AG04450 (cell line): ENCODE measurements around the gene IL15. TPM values are rescaled to one million over a fixed set of nuclear protein-coding genes. Genes with fewer than 3 reads are reported as not detected.

Experiments
- CTCF ChIA-PET: fragments of 300-600, 350-600 bp; formaldehyde crosslinking; extraction: SDS; loops from one replicate; lab custom pipeline; 2022; ENCODE audit warnings: antibody characterized with exemption, inconsistent platforms; lab: Charles Lee
- POLR2A ChIA-PET: fragments of 350-600 bp; formaldehyde crosslinking; extraction: SDS; loops from one replicate; lab custom pipeline; 2021; ENCODE audit warnings: antibody characterized with exemption, inconsistent platforms; lab: Yijun Ruan, JAX
- DNase-seq: peaks from one replicate; pipeline ENCODE4 v3.0.0-alpha.2; 2011; ENCODE audit warnings: low read depth, low spot score
- H3K27ac ChIP-seq: one replicate; pipeline ENCODE4 v1.5.1; 2012; ENCODE audit warnings: low read depth, low read length, control low read depth
- H3K27me3 ChIP-seq: one replicate; pipeline ENCODE4 v1.6.0; 2012; ENCODE audit warnings: low read length; ENCODE audit not compliant: control insufficient read depth, insufficient read depth
- H3K4me3 ChIP-seq: 2 replicates; pipeline ENCODE4 v1.5.1; 2011; ENCODE audit warnings: mild to moderate bottlenecking, low read depth, low read length, control low read depth
- H3K9me3 ChIP-seq: 2 replicates; pipeline ENCODE4 v1.5.1; 2012; ENCODE audit warnings: low read length; ENCODE audit not compliant: control insufficient read depth, insufficient read depth
- polyA plus RNA-seq: library from polyadenylated mRNA; depleted of rRNA; stranded (reverse); fragments of >200 nt; gene quantifications from 2 replicates; pipeline ENCODE4 v1.2.3, GENCODE V29; 2011
- TF ChIP-seq, protein P1 (sequence below): IDR thresholded peaks from 2 replicates; pipeline ENCODE4 v1.5.1; 2011; ENCODE audit warnings: low read depth, low read length, control low read depth, inconsistent platforms

Gene IL15
- polyA plus RNA-seq, 1 experiment, result 10.9 TPM

DNA sequence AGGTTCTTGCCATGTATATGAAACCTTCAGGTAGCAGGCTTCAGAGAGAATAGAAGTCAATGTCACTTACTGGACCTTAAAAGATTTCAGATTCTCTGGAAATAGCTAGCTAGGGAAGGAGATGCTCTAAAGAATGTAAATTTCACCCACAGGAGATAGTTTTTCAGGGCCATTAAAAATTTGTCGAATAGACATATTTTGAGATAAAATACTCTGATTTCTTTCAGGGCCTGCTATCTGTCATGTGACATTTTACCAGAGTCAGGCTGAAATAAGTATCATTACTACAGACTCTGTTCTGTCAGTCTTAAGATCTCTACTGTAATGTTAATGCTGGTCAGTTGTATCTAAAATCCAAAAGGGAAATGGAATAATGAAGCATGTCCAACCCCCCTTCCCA is 15.7 kb upstream of the IL15 start:
- Histone ChIP-seq H3K9me3 (peaks cover 2% of the 10 kb centered on the region), H3K27me3 (no peaks in the 10 kb centered on the region), H3K27ac (no peak overlapping the region), H3K4me3 (no peak overlapping the region)
- no peak for DNase-seq
- ChIA-PET CTCF (interaction anchor here (2.5 kb wide), 1 partner anchor 275 kb away, joined by 10 read pairs; no protein-coding TSS in a partner anchor), POLR2A (no interaction called here)
- TF ChIP-seq, protein P1, sequence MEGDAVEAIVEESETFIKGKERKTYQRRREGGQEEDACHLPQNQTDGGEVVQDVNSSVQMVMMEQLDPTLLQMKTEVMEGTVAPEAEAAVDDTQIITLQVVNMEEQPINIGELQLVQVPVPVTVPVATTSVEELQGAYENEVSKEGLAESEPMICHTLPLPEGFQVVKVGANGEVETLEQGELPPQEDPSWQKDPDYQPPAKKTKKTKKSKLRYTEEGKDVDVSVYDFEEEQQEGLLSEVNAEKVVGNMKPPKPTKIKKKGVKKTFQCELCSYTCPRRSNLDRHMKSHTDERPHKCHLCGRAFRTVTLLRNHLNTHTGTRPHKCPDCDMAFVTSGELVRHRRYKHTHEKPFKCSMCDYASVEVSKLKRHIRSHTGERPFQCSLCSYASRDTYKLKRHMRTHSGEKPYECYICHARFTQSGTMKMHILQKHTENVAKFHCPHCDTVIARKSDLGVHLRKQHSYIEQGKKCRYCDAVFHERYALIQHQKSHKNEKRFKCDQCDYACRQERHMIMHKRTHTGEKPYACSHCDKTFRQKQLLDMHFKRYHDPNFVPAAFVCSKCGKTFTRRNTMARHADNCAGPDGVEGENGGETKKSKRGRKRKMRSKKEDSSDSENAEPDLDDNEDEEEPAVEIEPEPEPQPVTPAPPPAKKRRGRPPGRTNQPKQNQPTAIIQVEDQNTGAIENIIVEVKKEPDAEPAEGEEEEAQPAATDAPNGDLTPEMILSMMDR, result no peak

DNA sequence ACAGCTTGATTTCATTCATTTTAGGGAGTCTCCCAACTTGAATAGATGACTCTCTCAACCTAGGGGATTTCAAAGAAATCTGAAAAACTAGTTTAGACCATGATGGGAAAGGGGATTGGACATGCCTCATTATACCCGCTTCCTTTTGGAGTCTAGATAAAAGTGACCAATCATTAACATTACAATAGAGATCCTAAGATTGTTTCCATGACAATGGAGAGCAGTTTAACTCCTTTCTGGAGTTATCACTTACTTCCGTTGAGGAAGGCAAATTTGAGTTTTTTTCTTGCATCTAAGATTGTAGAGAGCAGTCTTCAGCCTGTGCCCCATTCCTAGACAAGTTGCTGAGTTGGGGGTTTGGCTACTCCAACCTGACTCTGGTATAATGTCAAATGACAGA is 11.4 kb upstream of the IL15 start:
- Histone ChIP-seq H3K27me3 (no peaks in the 10 kb centered on the region), H3K9me3 (no peaks in the 10 kb centered on the region), H3K4me3 (no peak overlapping the region), H3K27ac (no peak overlapping the region)
- no peak for DNase-seq
- ChIA-PET POLR2A (no interaction called here), CTCF (no interaction called here)
- TF ChIP-seq, protein P1, result no peak

DNA sequence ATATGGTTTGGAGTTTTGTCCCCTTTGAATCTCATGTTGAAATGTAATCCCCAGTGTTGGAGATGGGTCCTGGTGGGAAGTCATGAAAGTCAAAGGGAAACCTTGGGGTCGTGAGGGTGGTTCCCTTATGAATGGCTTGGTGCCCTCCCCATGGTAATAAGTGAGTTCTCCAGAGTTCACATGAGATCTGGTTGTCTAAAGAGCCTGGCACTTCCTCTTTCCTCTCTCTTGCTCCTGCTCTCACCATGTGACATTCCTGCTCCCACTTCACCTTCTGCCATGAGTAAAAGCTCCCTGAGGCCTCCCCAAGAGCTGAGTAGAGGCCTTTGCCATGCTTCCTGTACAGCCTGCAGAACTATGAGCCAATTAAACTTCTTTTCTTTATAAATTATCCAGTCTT is 5.5 kb upstream of the IL15 start:
- TF ChIP-seq, protein P1, result no peak
- Histone ChIP-seq H3K9me3 (no peaks in the 10 kb centered on the region), H3K4me3 (no peak overlapping the region), H3K27me3 (no peaks in the 10 kb centered on the region), H3K27ac (no peak overlapping the region)
- ChIA-PET CTCF (no interaction called here), POLR2A (no interaction called here)
- DNase-seq, result no peak

DNA sequence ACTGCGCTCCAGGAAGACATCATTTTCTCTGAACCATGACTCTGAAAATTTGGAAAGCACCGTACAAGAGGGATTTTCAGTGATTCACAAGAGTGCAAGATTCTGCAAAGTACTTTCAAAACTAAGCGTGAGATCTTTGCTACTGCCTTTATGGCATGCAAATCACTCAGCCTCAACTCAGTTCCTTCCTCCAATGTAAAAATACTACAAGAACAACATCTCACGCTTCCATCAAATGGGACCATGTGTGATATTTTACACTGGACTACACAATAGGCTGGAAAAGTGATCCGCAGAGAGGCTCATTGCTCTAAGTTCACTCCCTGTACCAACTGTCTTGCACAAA is 674 bp upstream of the IL15 start:
- H3K4me3 ChIP-seq, result peak overlapping the region; percentile 79
- TF ChIP-seq, protein P1, result no peak
- no peak overlapping the region for H3K27ac ChIP-seq
- no peak for DNase-seq
- H3K27me3 ChIP-seq, result no peaks in the 10 kb centered on the region
- ChIA-PET CTCF (interaction anchor here (5.5 kb wide), 1 partner anchor 290 kb away, joined by 21 read pairs; no protein-coding TSS in a partner anchor), POLR2A (no interaction called here)
- H3K9me3 ChIP-seq, result no peaks in the 10 kb centered on the region

DNA sequence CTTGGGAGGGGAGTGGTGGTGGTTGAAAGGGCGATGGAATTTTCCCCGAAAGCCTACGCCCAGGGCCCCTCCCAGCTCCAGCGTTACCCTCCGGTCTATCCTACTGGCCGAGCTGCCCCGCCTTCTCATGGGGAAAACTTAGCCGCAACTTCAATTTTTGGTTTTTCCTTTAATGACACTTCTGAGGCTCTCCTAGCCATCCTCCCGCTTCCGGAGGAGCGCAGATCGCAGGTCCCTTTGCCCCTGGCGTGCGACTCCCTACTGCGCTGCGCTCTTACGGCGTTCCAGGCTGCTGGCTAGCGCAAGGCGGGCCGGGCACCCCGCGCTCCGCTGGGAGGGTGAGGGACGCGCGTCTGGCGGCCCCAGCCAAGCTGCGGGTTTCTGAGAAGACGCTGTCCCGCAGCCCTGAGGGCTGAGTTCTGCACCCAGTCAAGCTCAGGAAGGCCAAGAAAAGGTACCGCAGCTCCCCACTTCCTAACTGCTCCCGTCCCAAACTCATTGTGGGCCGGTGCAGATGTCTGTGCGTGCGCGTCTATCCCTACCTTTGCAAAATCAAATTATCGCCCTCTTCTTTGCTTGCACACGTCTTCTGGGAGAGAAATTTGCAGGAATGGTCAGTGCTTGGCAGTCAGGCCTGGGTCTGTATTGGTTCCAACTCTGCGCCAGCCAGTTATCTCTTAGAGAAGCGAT is 533 bp downstream of the IL15 start:
- DNase-seq, result no peak
- ChIA-PET POLR2A (interaction anchor here (0.8 kb wide), 1 partner anchor 15 kb away, joined by 3 read pairs; no protein-coding TSS in a partner anchor), CTCF (interaction anchor here (5.5 kb wide), 1 partner anchor 291 kb away, joined by 21 read pairs; no protein-coding TSS in a partner anchor)
- no peaks in the 10 kb centered on the region for H3K27me3 ChIP-seq
- TF ChIP-seq, protein P1, result no peak
- no peaks in the 10 kb centered on the region for H3K9me3 ChIP-seq
- peak overlapping the region; percentile 79 for H3K4me3 ChIP-seq
- H3K27ac ChIP-seq, result peak overlapping the region; percentile 63
